ENCODE data around the gene ST8SIA1. TPM values are rescaled to one million over a fixed set of nuclear protein-coding genes. Genes with fewer than 3 reads are reported as not detected.

Gene ST8SIA1
- total and polyA plus RNA-seq, 2 of the 8 experiments (the other 6 are each of a cell fraction or from before 2014, with no cell fraction given) = 1.9 to 4.4 TPM

GRCh38 chr12:22250762-22251161, 83.7 kb downstream of the ST8SIA1 start:
- no peak overlapping the region for H3K23ac ChIP-seq (ENCODE audit: insufficient read length)
- no peak overlapping the region for H2BK5ac ChIP-seq (ENCODE audit: low read depth, low read length)
- no peaks in the 10 kb centered on the region for H3K79me2 ChIP-seq (ENCODE audit: control insufficient read depth in 1 of 2, insufficient read depth in 2 of 2, low read length in 2 of 2)
- no peak overlapping the region for H2BK12ac ChIP-seq (ENCODE audit: low read depth, low read length)
- ChIA-PET POLR2A (ENCODE audit: partially characterized antibody) (no interaction called here), CTCF (ENCODE audit: partially characterized antibody) (no interaction called here)
- H3K4me1 ChIP-seq (replicated peaks in 1 of 4; ENCODE audit: control insufficient read depth in 3 of 4, insufficient read depth in 4 of 4, low read length in 3 of 4) = peaks cover 0 to 5% (median under 1%) of the 10 kb centered on the region in 4 experiments; a peak in 4 of 7 replicates
- no peak overlapping the region for H3K18ac ChIP-seq (ENCODE audit: extremely low read depth, low read length)
- no peak overlapping the region for H2AFZ ChIP-seq (ENCODE audit: low read length)
- no peak overlapping the region for H4K91ac ChIP-seq (replicated peaks; ENCODE audit: insufficient read length, low read length)
- H2BK20ac ChIP-seq (ENCODE audit: low read length) = no peak overlapping the region
- H3K14ac ChIP-seq (ENCODE audit: insufficient read length) = no peak overlapping the region
- no peak overlapping the region for H4K5ac ChIP-seq (ENCODE audit: insufficient read length, low read depth, low read length)
- no peak overlapping the region for H3K4ac ChIP-seq (replicated peaks; ENCODE audit: insufficient read length, low read depth, low read length)
- H3K36me3 ChIP-seq (ENCODE audit: control insufficient read depth in 2 of 4, insufficient read depth in 4 of 4, low read length in 3 of 4) = no peaks in the 10 kb centered on the region
- H3K4me3 ChIP-seq (ENCODE audit: extremely low read depth in 1 of 4, insufficient read depth in 2 of 4, low read depth in 3 of 4, low read length in 4 of 4) = no peak overlapping the region
- H4K8ac ChIP-seq (ENCODE audit: extremely low read depth, insufficient read depth, low read length) = no peak overlapping the region
- H3K9me3 ChIP-seq (ENCODE audit: insufficient read depth in 2 of 2, low read depth in 1 of 2, low read length in 1 of 2) = no peaks in the 10 kb centered on the region
- no peak overlapping the region for H3K9ac ChIP-seq (replicated peaks in 1 of 4; ENCODE audit: extremely low read depth in 1 of 4, low read depth in 3 of 4, low read length in 3 of 4)
- no peak overlapping the region for H3K56ac ChIP-seq (replicated peaks; ENCODE audit: insufficient read length, low read depth, low read length)
- H3K4me2 ChIP-seq (ENCODE audit: insufficient read depth in 1 of 2, low read depth in 2 of 2, low read length in 2 of 2) = no peak overlapping the region
- no peak overlapping the region for H2BK15ac ChIP-seq (ENCODE audit: low read length)
- no peaks in the 10 kb centered on the region for H3K23me2 ChIP-seq (ENCODE audit: low read depth, low read length)
- no peaks in the 10 kb centered on the region for H3K79me1 ChIP-seq (ENCODE audit: low read depth, low read length)
- no peak overlapping the region for H2BK120ac ChIP-seq (replicated peaks; ENCODE audit: low read depth, low read length)
- WGBS, 2 experiments (ENCODE audit: extremely low coverage in 1 of 2, insufficient coverage in 1 of 2, insufficient read length in 1 of 2, insufficient replicate concordance in 2 of 2, low coverage in 1 of 2, low lambda C conversion rate in 2 of 2, missing lambda C conversion rate in 1 of 2) = 94% methylated on average over 2 of the region's 2 CpGs; no CpG with 5 or more reads in 1 of the 2 experiments
- no peaks in the 10 kb centered on the region for H4K20me1 ChIP-seq (replicated peaks in 1 of 2; ENCODE audit: control insufficient read depth in 1 of 2, insufficient read depth in 2 of 2, low read length in 2 of 2)
- FAIRE-seq = no peak
- no peaks in the 10 kb centered on the region for H3K27me3 ChIP-seq (replicated peaks in 1 of 4; ENCODE audit: control insufficient read depth in 3 of 4, extremely low read depth in 1 of 4, insufficient read depth in 3 of 4, low read length in 3 of 4)
- no peak for DNase-seq (ENCODE audit: low read depth in 1 of 2, low spot score in 2 of 2)
- no peak overlapping the region for H3K27ac ChIP-seq (ENCODE audit: low read depth, low read length)
- no peak overlapping the region for H2AK5ac ChIP-seq (ENCODE audit: low read depth, low read length)
- TF ChIP-seq EZH2 (IDR thresholded peaks at IDR 0.05; ENCODE audit: low read depth, low read length, severe bottlenecking) (no peak), CHD2 (IDR thresholded peaks at IDR 0.05; ENCODE audit: low read length) (no peak), ATF3 (IDR thresholded peaks at IDR 0.05; ENCODE audit: insufficient read depth, low read depth, low read length) (no peak), ZNF274 (IDR thresholded peaks at IDR 0.05; ENCODE audit: borderline replicate concordance, extremely low read depth, low read length) (no peak), PHF8 (conservative IDR thresholded peaks at IDR 0.05; ENCODE audit: low read depth, low read length) (no peak), EP300 (IDR thresholded peaks at IDR 0.05; ENCODE audit: borderline replicate concordance in 1 of 2, low read depth in 2 of 2, low read length in 2 of 2) (no peak), HDAC6 (IDR thresholded peaks at IDR 0.05; ENCODE audit: low read depth, low read length) (no peak), CHD1 (IDR thresholded peaks at IDR 0.05; ENCODE audit: low read depth, low read length) (no peak), SIRT6 (IDR thresholded peaks at IDR 0.05; ENCODE audit: low read length) (no peak), TCF12 (IDR thresholded peaks at IDR 0.05; ENCODE audit: low read depth, low read length) (no peak), GTF2F1 (IDR thresholded peaks at IDR 0.05; ENCODE audit: borderline replicate concordance, low read depth, low read length) (no peak), RBBP5 (IDR thresholded peaks at IDR 0.05; ENCODE audit: borderline replicate concordance, low read depth, low read length) (no peak), CEBPB (IDR thresholded peaks at IDR 0.05; ENCODE audit: low read depth, low read length) (no peak), RNF2 (IDR thresholded peaks at IDR 0.05; ENCODE audit: borderline replicate concordance, low read depth, low read length, missing control alignments, poor library complexity, severe bottlenecking) (no peak)
